Thoracic aorta (tissue), 2 donors: ENCODE results near the gene UGT2A1. TPM values are rescaled to one million over a fixed set of nuclear protein-coding genes. Genes with fewer than 3 reads are reported as not detected.

Source experiments
- ATAC-seq: fragments of 150-250 bp; one replicate; pipeline ENCODE4 v1.8.0; 2017; ENCODE audit warnings: low read depth; ENCODE audit not compliant: insufficient number of reproducible peaks, low FRiP score
- DNase-seq: peaks from one replicate; pipeline ENCODE4 v3.0.0-alpha.2; 2020; ENCODE audit warnings: low spot score
- H3K27ac ChIP-seq, 2 donors: fragments of 200-600 bp; sonication (generic); 1 replicate in 1 of 2; 2 replicates in 1 of 2; pipeline ENCODE4 v1.5.1; 2016; ENCODE audit warnings: mild to moderate bottlenecking in 2 of 2, moderate library complexity in 2 of 2
- H3K27me3 ChIP-seq: fragments of 200-600 bp; sonication (generic); replicated peaks from 2 replicates; pipeline ENCODE4 v1.6.0; 2016; ENCODE audit warnings: mild to moderate bottlenecking; ENCODE audit not compliant: insufficient read depth
- H3K36me3 ChIP-seq: fragments of 200-600 bp; sonication (generic); one replicate; pipeline ENCODE4 v1.5.1; 2016
- H3K4me1 ChIP-seq, 2 donors: fragments of 200-600 bp; sonication (generic); 1 replicate in 1 of 2; 2 replicates in 1 of 2; pipeline versions ENCODE4 v1.5.1 to v1.6.0; 2016; ENCODE audit warnings: low read depth in 2 of 2, mild to moderate bottlenecking in 1 of 2; ENCODE audit not compliant: control insufficient read depth in 1 of 2
- H3K4me3 ChIP-seq: fragments of 200-600 bp; sonication (generic); 2 replicates; pipeline ENCODE4 v1.5.1; 2016; ENCODE audit warnings: mild to moderate bottlenecking
- H3K9me3 ChIP-seq: fragments of 200-600 bp; sonication (generic); 2 replicates; pipeline ENCODE4 v1.5.1; 2016
- total RNA-seq, 2 donors: library from RNA; depleted of rRNA; stranded (reverse); fragments of >200 nt; gene quantifications; one replicate each; pipeline versions ENCODE4 v1.1.0 to v1.2.3, GENCODE V29; 2016
- TF ChIP-seq, protein P1 (sequence below): fragments of 200-600 bp; sonication (generic); IDR thresholded peaks from one replicate; pipeline ENCODE4 v1.5.1; 2019; ENCODE audit warnings: antibody characterized with exemption

Gene UGT2A1
- not detected for total RNA-seq

DNA sequence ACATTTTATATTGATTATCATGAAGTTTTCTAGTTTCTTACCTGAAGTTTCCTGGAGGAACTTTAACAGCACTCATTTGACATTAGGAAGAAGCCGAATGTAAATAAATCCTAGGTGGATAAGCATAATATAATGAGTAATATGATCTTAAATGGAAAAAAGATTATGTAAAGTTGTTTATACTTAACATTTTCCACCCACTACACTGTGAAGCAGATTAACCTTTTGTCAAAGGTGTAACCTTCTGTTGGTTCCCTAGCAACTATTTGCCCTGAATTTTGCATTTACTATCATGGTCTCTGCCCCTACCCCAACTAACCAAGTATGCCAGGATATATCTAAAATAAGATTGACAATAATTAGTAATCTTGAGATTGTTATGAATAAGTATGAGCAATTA, at the start of gene UGT2A1:
UGT2A1 (minus strand) TSS at position 101 of the 400 bp plus-strand sequence. CDS start 5,603 bp downstream, outside the sequence.
- Histone ChIP-seq H3K4me3 (no peak within 1 kb of the TSS), H3K4me1 (no peaks in the 10 kb centered on the region), H3K9me3 (no peaks in the 10 kb centered on the region), H3K36me3 (no peaks in the 10 kb centered on the region), H3K27ac (no peak within 1 kb of the TSS), H3K27me3 (no peaks in the 10 kb centered on the region)
- TF ChIP-seq, protein P1, sequence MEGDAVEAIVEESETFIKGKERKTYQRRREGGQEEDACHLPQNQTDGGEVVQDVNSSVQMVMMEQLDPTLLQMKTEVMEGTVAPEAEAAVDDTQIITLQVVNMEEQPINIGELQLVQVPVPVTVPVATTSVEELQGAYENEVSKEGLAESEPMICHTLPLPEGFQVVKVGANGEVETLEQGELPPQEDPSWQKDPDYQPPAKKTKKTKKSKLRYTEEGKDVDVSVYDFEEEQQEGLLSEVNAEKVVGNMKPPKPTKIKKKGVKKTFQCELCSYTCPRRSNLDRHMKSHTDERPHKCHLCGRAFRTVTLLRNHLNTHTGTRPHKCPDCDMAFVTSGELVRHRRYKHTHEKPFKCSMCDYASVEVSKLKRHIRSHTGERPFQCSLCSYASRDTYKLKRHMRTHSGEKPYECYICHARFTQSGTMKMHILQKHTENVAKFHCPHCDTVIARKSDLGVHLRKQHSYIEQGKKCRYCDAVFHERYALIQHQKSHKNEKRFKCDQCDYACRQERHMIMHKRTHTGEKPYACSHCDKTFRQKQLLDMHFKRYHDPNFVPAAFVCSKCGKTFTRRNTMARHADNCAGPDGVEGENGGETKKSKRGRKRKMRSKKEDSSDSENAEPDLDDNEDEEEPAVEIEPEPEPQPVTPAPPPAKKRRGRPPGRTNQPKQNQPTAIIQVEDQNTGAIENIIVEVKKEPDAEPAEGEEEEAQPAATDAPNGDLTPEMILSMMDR: no peak
- DNase-seq (no peak), ATAC-seq (no peak)

DNA sequence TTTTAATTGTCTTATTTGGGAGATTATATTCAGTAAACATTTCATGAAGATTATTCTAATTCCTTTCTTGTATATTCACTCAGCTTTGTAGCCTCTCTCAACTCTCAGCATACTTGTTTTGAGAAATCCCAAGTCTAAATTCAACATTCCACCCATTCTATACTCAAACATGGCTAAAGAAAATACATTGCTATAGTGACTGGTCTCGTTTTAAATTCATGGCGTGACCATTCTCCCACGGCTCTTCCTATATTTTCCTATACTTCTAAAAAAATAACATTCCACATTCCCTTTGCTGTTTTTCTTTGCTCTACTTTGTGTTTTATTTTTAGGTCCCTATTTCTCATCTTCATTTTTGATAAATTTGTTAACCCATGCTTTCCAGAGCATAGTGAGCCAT, 49.2 kb upstream of the UGT2A1 start:
- Histone ChIP-seq H3K4me1 (no peaks in the 10 kb centered on the region), H3K4me3 (no peak overlapping the region), H3K27ac (no peak overlapping the region), H3K27me3 (no peaks in the 10 kb centered on the region), H3K9me3 (no peaks in the 10 kb centered on the region), H3K36me3 (no peaks in the 10 kb centered on the region)
- DNase-seq: no peak
- TF ChIP-seq, protein P1: no peak
- ATAC-seq: no peak

DNA sequence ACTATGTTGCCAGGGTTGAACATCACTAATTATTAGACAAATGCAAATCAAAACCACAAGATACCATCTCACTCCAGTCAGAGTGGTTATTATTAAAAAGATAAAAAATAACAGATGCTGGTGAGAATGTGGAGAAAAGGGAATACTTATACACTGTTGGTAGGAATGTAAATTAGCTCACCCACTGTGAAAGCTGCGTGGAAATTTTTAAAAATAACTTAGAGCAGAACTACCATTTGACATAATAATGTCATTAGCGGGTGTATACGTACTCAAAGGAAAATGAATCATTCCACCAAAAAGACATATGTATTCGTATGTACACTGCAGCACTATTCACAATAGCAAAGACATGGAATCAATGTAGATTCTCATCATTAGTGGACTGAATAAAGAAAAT, 48.6 kb upstream of the UGT2A1 start:
- TF ChIP-seq, protein P1: no peak
- Histone ChIP-seq H3K36me3 (no peaks in the 10 kb centered on the region), H3K4me1 (no peaks in the 10 kb centered on the region), H3K27ac (no peak overlapping the region), H3K9me3 (no peaks in the 10 kb centered on the region), H3K4me3 (no peak overlapping the region), H3K27me3 (no peaks in the 10 kb centered on the region)
- no peak for DNase-seq
- no peak for ATAC-seq

DNA sequence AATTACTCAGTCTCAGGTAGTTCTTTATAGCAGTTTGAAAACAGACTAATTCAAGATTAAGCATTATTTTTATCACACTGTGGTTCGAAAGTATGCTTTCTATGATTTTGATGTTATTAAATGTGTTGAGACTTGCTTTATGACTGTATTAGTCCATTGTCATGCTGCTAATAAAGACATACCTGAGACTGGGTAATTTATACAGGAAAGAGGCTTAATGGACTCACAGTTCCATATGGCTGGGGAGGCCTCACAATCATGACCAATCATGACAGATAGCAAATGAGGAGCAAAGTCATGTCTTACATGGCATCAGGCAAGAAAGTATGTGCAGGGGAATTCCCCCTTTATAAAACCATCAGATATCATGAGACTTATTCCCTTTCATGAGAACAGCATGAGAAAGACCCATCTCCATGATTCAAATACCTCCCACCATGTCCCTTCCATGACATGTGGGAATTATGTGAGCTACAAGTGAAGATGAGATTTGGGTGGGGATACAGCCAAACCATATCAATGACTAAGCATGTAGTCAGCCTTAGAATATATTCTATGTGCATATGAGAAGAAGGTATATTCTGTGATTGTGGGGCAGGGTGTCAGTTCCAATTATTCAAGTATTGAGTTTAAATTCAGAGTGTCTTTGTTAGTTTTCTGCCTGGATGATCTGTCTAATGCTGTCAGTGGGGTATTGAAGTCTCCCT, 44.6 kb upstream of the UGT2A1 start:
- Histone ChIP-seq H3K4me3 (no peak overlapping the region), H3K27ac (no peak overlapping the region), H3K9me3 (no peaks in the 10 kb centered on the region), H3K27me3 (no peaks in the 10 kb centered on the region), H3K4me1 (no peaks in the 10 kb centered on the region), H3K36me3 (no peaks in the 10 kb centered on the region)
- DNase-seq (no peak), ATAC-seq (no peak)
- TF ChIP-seq, protein P1: no peak

DNA sequence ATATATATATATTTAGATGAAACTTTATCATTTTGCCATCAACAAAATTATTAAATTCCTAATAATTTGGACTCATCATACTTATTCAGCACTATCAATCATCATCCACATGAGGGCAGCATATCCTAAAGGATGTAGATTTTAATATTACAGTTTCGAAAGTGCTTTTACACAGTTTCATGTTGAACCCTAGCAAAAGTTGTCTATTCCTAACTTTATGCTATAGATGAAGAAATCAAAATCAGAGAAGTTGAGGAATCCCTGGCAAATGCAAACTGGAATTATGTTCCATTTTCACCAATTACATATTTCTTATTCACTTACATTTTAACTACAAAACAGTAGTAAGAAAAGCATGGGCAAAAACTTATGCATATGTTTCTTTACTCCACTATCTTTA, 36.6 kb upstream of the UGT2A1 start:
- no peak overlapping the region for H3K27ac ChIP-seq
- H3K27me3 ChIP-seq: no peaks in the 10 kb centered on the region
- no peaks in the 10 kb centered on the region for H3K36me3 ChIP-seq
- H3K4me1 ChIP-seq: no peaks in the 10 kb centered on the region
- no peak overlapping the region for H3K4me3 ChIP-seq
- ATAC-seq: no peak
- TF ChIP-seq, protein P1: peak; percentile 27
- no peaks in the 10 kb centered on the region for H3K9me3 ChIP-seq
- DNase-seq: no peak
